ENCODE results near the gene TPX2.

TPX2 gene

GRCh38 chr20:31713312-31714273, 25.5 kb upstream of the TPX2 start:
- Histone ChIP-seq H3K4me3 (ENCODE audit: low read length) (no peak overlapping the region), H3K27ac (ENCODE audit: low read length) (no peak overlapping the region), H3K9me3 (ENCODE audit: control insufficient read depth, insufficient read depth, low read length) (no peaks in the 10 kb centered on the region), H3K27me3 (ENCODE audit: control insufficient read depth, insufficient read depth, low read length) (no peaks in the 10 kb centered on the region), H3K4me1 (ENCODE audit: control insufficient read depth, insufficient read depth, low read length) (peaks cover 15% of the 10 kb centered on the region), H3K36me3 (ENCODE audit: control insufficient read depth, insufficient read depth, low read length) (no peaks in the 10 kb centered on the region)
- DNase-seq (ENCODE audit: low read depth, low spot score): no peak
- WGBS (ENCODE audit: insufficient coverage, insufficient read length): no CpG with 5 or more reads among the region's 9 CpGs

- Histone ChIP-seq H3K36me3 (ENCODE audit: control insufficient read depth, insufficient read depth, low read length) (no peaks in the 10 kb centered on the region; the same call in 1 of the 2 replicates), H3K27ac (ENCODE audit: low read length) (no peak overlapping the region), H3K9me3 (ENCODE audit: control insufficient read depth, insufficient read depth, low read length) (no peaks in the 10 kb centered on the region), H3K27me3 (ENCODE audit: control insufficient read depth, insufficient read depth, low read length) (no peaks in the 10 kb centered on the region), H3K4me3 (ENCODE audit: low read length) (no peak overlapping the region), H3K4me1 (ENCODE audit: control insufficient read depth, insufficient read depth, low read length) (peaks cover 18% of the 10 kb centered on the region)
- DNase-seq (ENCODE audit: low read depth, low spot score): no peak
- WGBS (ENCODE audit: insufficient coverage, insufficient read length): no CpG with 5 or more reads among the region's 3 CpGs
Observed at GRCh38 chr20:31715766-31716165, 23.3 kb upstream of the TPX2 start.

DNA sequence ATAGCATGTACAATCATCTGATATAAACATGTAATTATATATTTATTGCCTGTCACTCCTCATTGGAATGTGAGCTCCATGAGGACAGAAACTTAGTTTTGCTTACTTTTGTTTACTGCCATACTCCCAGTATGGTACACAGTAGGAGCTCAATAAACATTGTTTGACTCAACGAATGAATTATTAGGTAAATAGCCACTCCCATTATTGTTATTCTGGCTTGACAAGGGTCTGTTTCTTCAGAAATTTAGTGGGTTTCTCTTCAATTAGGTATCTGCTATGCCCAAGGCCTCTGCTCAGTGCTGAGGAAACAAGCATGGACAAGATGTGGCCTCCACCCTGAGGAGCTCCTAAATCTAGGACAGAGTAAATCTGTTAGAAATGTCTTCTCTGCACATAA, 22.7 kb upstream of the TPX2 start:
- no peaks in the 10 kb centered on the region for H3K9me3 ChIP-seq (ENCODE audit: control insufficient read depth, insufficient read depth, low read length)

GRCh38 chr20:31716818-31717477, 22.1 kb upstream of the TPX2 start:
- no peak overlapping the region for H3K27ac ChIP-seq (ENCODE audit: low read length)
- WGBS (ENCODE audit: insufficient coverage, insufficient read length): no CpG with 5 or more reads among the region's 5 CpGs
- H3K4me1 ChIP-seq (ENCODE audit: control insufficient read depth, insufficient read depth, low read length): peaks cover 28% of the 10 kb centered on the region
- H3K27me3 ChIP-seq (ENCODE audit: control insufficient read depth, insufficient read depth, low read length): no peaks in the 10 kb centered on the region
- H3K4me3 ChIP-seq (ENCODE audit: low read length): no peak overlapping the region
- no peaks in the 10 kb centered on the region for H3K9me3 ChIP-seq (ENCODE audit: control insufficient read depth, insufficient read depth, low read length)
- DNase-seq (ENCODE audit: low read depth, low spot score): no peak
- H3K36me3 ChIP-seq (ENCODE audit: control insufficient read depth, insufficient read depth, low read length): no peaks in the 10 kb centered on the region; the same call in 1 of the 2 replicates

More for the DNA sequence above, 22.7 kb upstream of the TPX2 start:
- Histone ChIP-seq H3K4me1 (ENCODE audit: control insufficient read depth, insufficient read depth, low read length) (peaks cover 23% of the 10 kb centered on the region), H3K36me3 (ENCODE audit: control insufficient read depth, insufficient read depth, low read length) (no peaks in the 10 kb centered on the region; the same call in 1 of the 2 replicates), H3K27ac (ENCODE audit: low read length) (no peak overlapping the region), H3K4me3 (ENCODE audit: low read length) (no peak overlapping the region), H3K27me3 (ENCODE audit: control insufficient read depth, insufficient read depth, low read length) (no peaks in the 10 kb centered on the region)
- no peak for DNase-seq (ENCODE audit: low read depth, low spot score)
- no CpG with 5 or more reads among the region's 1 CpG for WGBS (ENCODE audit: insufficient coverage, insufficient read length)

DNA sequence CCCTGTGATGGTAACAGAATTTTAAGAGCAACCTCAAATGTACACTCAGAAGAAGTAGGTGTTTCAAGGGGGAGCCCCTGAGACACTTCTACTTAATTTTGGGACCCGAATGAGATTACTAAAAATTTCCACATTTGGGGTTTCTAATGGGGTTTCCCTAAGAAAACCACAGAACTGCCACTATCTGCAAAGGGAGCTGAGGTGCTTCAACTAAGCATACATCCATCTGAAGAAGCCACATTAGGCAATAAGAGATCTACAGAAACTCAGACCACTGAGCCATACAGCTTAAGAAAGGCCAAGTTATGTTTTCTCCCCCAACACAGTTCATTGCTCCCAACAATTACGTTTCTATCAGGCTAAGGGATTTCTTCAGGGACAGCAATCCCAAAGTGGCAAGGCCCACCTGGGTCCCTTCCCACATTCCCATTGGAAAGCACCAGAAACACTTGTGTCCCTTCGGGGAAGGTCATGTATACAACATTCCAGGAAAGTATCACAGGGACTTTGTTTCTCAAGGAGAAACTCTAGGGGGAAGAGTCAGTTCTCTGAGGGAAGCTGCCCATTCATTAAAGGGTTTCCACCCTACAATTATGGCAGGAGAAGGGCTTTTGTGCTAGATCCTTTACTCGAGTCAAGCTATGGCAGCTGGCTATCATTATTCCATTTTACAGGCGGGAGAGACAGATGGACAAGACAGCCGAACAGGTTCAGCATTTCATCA, 21.4 kb upstream of the TPX2 start:
- Histone ChIP-seq H3K4me1 (ENCODE audit: control insufficient read depth, insufficient read depth, low read length) (peaks cover 26% of the 10 kb centered on the region), H3K27ac (ENCODE audit: low read length) (no peak overlapping the region), H3K9me3 (ENCODE audit: control insufficient read depth, insufficient read depth, low read length) (no peaks in the 10 kb centered on the region), H3K27me3 (ENCODE audit: control insufficient read depth, insufficient read depth, low read length) (no peaks in the 10 kb centered on the region), H3K36me3 (ENCODE audit: control insufficient read depth, insufficient read depth, low read length) (no peaks in the 10 kb centered on the region; the same call in 1 of the 2 replicates), H3K4me3 (ENCODE audit: low read length) (no peak overlapping the region)
- DNase-seq (ENCODE audit: low read depth, low spot score): no peak
- no CpG with 5 or more reads among the region's 6 CpGs for WGBS (ENCODE audit: insufficient coverage, insufficient read length)

DNA sequence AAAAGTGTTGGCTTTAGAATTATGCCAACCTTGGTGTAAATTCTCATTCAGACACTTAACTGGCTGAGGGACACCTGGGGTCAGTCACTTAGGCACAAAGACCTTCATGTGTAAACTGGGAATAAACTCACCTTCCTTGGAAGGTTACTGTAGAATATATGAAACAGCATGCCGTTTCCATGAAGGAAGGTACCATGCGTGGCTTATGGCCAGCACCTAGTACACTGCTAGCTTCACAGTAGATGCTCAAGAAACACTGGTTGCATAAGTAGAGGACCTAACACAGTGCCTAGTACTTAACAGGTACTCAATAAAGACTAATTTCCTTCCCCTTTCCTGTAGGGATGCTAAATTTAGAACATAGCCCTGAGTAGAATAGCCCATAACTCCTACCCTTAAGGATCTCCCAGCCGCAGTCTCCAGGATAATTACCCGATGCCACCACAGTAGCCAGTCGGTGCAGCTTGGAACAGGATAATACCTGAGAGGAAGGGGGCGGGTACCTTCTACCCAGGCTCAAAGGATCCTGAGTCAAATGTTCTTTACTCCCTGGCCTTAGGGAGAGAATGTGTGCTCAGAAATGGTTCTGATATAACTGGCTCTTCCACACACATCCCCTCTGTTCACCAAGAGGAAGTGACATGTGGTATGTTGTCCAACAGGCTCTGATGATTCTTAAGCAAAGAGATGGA, 20.0 kb upstream of the TPX2 start:
- DNase-seq (ENCODE audit: low read depth, low spot score): no peak
- Histone ChIP-seq H3K27me3 (ENCODE audit: control insufficient read depth, insufficient read depth, low read length) (no peaks in the 10 kb centered on the region), H3K36me3 (ENCODE audit: control insufficient read depth, insufficient read depth, low read length) (no peaks in the 10 kb centered on the region; the same call in 1 of the 2 replicates), H3K9me3 (ENCODE audit: control insufficient read depth, insufficient read depth, low read length) (no peaks in the 10 kb centered on the region), H3K27ac (ENCODE audit: low read length) (no peak overlapping the region), H3K4me3 (ENCODE audit: low read length) (no peak overlapping the region), H3K4me1 (ENCODE audit: control insufficient read depth, insufficient read depth, low read length) (peaks cover 18% of the 10 kb centered on the region)
- WGBS (ENCODE audit: insufficient coverage, insufficient read length): no CpG with 5 or more reads among the region's 6 CpGs

- Histone ChIP-seq H3K36me3 (ENCODE audit: control insufficient read depth, insufficient read depth, low read length) (no peaks in the 10 kb centered on the region; the same call in 1 of the 2 replicates), H3K4me1 (ENCODE audit: control insufficient read depth, insufficient read depth, low read length) (peaks cover 18% of the 10 kb centered on the region)
Observed at GRCh38 chr20:31719644-31720485, 19.2 kb upstream of the TPX2 start.

GRCh38 chr20:31720486-31721407, 18.3 kb upstream of the TPX2 start:
- no peak overlapping the region for H3K27ac ChIP-seq (ENCODE audit: low read length)
- whole genome bisulfite sequencing (ENCODE audit: insufficient coverage, insufficient read length): no CpG with 5 or more reads among the region's 7 CpGs
- peak overlapping the region; percentile 56; the same call in 1 of the 2 replicates for H3K4me3 ChIP-seq (ENCODE audit: low read length)
- DNase-seq (ENCODE audit: low read depth, low spot score): no peak
- no peaks in the 10 kb centered on the region for H3K9me3 ChIP-seq (ENCODE audit: control insufficient read depth, insufficient read depth, low read length)
- peaks cover 18% of the 10 kb centered on the region for H3K4me1 ChIP-seq (ENCODE audit: control insufficient read depth, insufficient read depth, low read length)
- H3K27me3 ChIP-seq (ENCODE audit: control insufficient read depth, insufficient read depth, low read length): no peaks in the 10 kb centered on the region
- H3K36me3 ChIP-seq (ENCODE audit: control insufficient read depth, insufficient read depth, low read length): no peaks in the 10 kb centered on the region; the same call in 1 of the 2 replicates

More at GRCh38 chr20:31719644-31720485, 19.2 kb upstream of the TPX2 start:
- no CpG with 5 or more reads among the region's 2 CpGs for WGBS (ENCODE audit: insufficient coverage, insufficient read length)
- DNase-seq (ENCODE audit: low read depth, low spot score): no peak
- Histone ChIP-seq H3K27ac (ENCODE audit: low read length) (no peak overlapping the region), H3K4me3 (ENCODE audit: low read length) (no peak overlapping the region), H3K27me3 (ENCODE audit: control insufficient read depth, insufficient read depth, low read length) (no peaks in the 10 kb centered on the region), H3K9me3 (ENCODE audit: control insufficient read depth, insufficient read depth, low read length) (no peaks in the 10 kb centered on the region)
